ENCODE data around the gene PROM1. TPM values are rescaled to one million over a fixed set of nuclear protein-coding genes. Genes with fewer than 3 reads are reported as not detected.

Gene PROM1
- total RNA-seq, 2 experiments from 2014 or later = not detected

- peaks cover 28% of the 10 kb centered on the region for H3K27me3 Mint-ChIP-seq
These were observed 59.9 kb downstream of the PROM1 start for GRCh38 chr4:16023776-16024408.

DNA sequence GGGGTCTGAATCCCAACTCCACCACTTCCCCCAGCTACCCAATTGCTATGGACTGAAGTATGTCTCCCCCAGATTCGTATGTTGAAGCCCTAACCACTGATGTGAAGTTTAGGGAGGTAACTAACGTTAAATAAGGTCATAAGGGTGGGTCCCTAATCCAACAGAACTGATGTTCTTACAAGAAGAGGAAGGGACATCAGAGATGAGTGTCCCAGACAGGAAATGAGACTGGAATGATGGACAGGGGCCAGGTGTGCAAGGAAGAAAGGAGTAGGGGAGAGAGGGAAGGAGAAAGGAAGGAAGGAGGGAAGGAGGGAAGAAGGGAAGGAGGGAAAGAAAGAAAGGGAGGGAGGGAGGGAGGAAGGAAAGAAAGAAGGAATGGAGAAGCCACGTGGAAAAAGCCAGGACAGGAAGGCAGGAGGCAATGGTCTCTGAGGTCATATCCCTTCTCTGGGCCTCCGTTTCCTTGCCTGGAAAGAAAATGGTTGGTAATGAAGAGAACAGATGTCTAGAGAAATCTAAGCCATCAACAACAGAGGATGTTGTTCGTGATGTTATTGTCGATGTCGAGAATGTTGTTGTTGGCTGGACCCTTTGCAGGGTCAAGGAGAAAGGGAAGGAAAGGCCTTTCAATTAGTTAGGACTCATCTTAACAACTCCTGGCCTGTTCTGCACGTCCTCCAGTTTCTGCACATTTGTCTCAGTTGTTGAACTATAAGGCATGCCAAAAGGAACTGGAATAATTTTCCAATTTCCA is 61.8 kb downstream of the PROM1 start:
- POLR2A ChIA-PET = no interaction called here
- no peaks in the 10 kb centered on the region for H3K36me3 Mint-ChIP-seq
- H3K9me3 Mint-ChIP-seq = no peaks in the 10 kb centered on the region
- DNase-seq = no peak
- no peak for ATAC-seq (ENCODE audit: low read depth)
- no peak overlapping the region for H3K27ac Mint-ChIP-seq
- no peak overlapping the region for H3K4me3 Mint-ChIP-seq
- no peaks in the 10 kb centered on the region for H3K4me1 Mint-ChIP-seq
- peaks cover 29% of the 10 kb centered on the region for H3K27me3 Mint-ChIP-seq

More at GRCh38 chr4:16023776-16024408, 59.9 kb downstream of the PROM1 start:
- Mint-ChIP-seq H3K27ac (no peak overlapping the region), H3K4me3 (no peak overlapping the region), H3K9me3 (no peaks in the 10 kb centered on the region), H3K36me3 (no peaks in the 10 kb centered on the region), H3K4me1 (no peaks in the 10 kb centered on the region)
- POLR2A ChIA-PET = no interaction called here
- ATAC-seq (ENCODE audit: low read depth) (no peak), DNase-seq (no peak)

GRCh38 chr4:16019649-16020048 is 64.2 kb downstream of the PROM1 start:
- Mint-ChIP-seq H3K27ac (no peak overlapping the region), H3K4me1 (no peaks in the 10 kb centered on the region), H3K27me3 (peaks cover 34% of the 10 kb centered on the region), H3K36me3 (no peaks in the 10 kb centered on the region), H3K9me3 (no peaks in the 10 kb centered on the region), H3K4me3 (no peak overlapping the region)
- ATAC-seq (ENCODE audit: low read depth) = no peak
- POLR2A ChIA-PET = no interaction called here
- DNase-seq = no peak

GRCh38 chr4:16018841-16019240 is 65.0 kb downstream of the PROM1 start:
- DNase-seq = no peak
- no peak for ATAC-seq (ENCODE audit: low read depth)
- Mint-ChIP-seq H3K4me3 (no peak overlapping the region), H3K36me3 (no peaks in the 10 kb centered on the region), H3K27ac (no peak overlapping the region), H3K9me3 (no peaks in the 10 kb centered on the region), H3K27me3 (peaks cover 34% of the 10 kb centered on the region), H3K4me1 (no peaks in the 10 kb centered on the region)
- POLR2A ChIA-PET = no interaction called here

- POLR2A ChIA-PET = no interaction called here
- H3K9me3 Mint-ChIP-seq = no peaks in the 10 kb centered on the region
- DNase-seq (no peak), ATAC-seq (ENCODE audit: low read depth) (no peak)
- no peaks in the 10 kb centered on the region for H3K36me3 Mint-ChIP-seq
- no peaks in the 10 kb centered on the region for H3K4me1 Mint-ChIP-seq
- no peak overlapping the region for H3K27ac Mint-ChIP-seq
- H3K4me3 Mint-ChIP-seq = no peak overlapping the region
- H3K27me3 Mint-ChIP-seq = peaks cover 34% of the 10 kb centered on the region
These were observed 65.7 kb downstream of the PROM1 start for GRCh38 chr4:16018061-16018676.

DNA sequence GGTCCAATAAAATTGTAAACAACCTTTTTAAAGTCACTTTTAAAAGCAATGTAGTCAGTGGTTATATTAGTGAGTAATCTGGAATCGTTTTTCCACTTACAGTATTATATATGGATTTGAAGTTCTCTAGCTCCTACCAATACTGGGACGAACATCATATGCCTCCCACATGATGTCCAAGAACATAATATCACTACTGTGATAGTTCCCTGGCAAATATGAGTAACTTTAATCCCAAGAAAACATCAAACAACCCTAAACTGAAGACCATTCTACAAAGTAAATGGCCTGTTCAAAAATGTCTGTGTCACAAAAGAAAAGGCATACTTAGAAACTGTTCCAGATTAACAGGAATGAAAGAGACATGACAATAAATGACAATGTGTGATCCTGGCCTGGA is 67.3 kb downstream of the PROM1 start:
- POLR2A ChIA-PET = no interaction called here
- Mint-ChIP-seq H3K36me3 (no peaks in the 10 kb centered on the region), H3K4me1 (no peaks in the 10 kb centered on the region), H3K9me3 (no peaks in the 10 kb centered on the region), H3K4me3 (no peak overlapping the region), H3K27me3 (peaks cover 34% of the 10 kb centered on the region), H3K27ac (no peak overlapping the region)
- no peak for ATAC-seq (ENCODE audit: low read depth)
- DNase-seq = no peak

- DNase-seq = no peak
- POLR2A ChIA-PET = no interaction called here
These were observed 72.7 kb downstream of the PROM1 start for GRCh38 chr4:16011173-16011572.

GRCh38 chr4:16009153-16009552 is 74.7 kb downstream of the PROM1 start:
- POLR2A ChIA-PET = no interaction called here
- Mint-ChIP-seq H3K4me3 (no peak overlapping the region), H3K9me3 (no peaks in the 10 kb centered on the region), H3K27me3 (peaks cover 12% of the 10 kb centered on the region), H3K4me1 (no peaks in the 10 kb centered on the region), H3K27ac (no peak overlapping the region), H3K36me3 (no peaks in the 10 kb centered on the region)
- ATAC-seq (ENCODE audit: low read depth) (no peak), DNase-seq (no peak)

More at GRCh38 chr4:16011173-16011572, 72.7 kb downstream of the PROM1 start:
- no peak for ATAC-seq (ENCODE audit: low read depth)
- no peak overlapping the region for H3K27ac Mint-ChIP-seq
- H3K9me3 Mint-ChIP-seq = no peaks in the 10 kb centered on the region
- no peaks in the 10 kb centered on the region for H3K4me1 Mint-ChIP-seq
- H3K27me3 Mint-ChIP-seq = peaks cover 10% of the 10 kb centered on the region
- H3K36me3 Mint-ChIP-seq = no peaks in the 10 kb centered on the region
- no peak overlapping the region for H3K4me3 Mint-ChIP-seq

- DNase-seq = no peak
- Mint-ChIP-seq H3K4me3 (no peak overlapping the region), H3K36me3 (no peaks in the 10 kb centered on the region), H3K27ac (no peak overlapping the region), H3K4me1 (no peaks in the 10 kb centered on the region), H3K27me3 (peaks cover 12% of the 10 kb centered on the region), H3K9me3 (no peaks in the 10 kb centered on the region)
- POLR2A ChIA-PET = no interaction called here
- no peak for ATAC-seq (ENCODE audit: low read depth)
These were observed 76.2 kb downstream of the PROM1 start for GRCh38 chr4:16007471-16008095.

DNA sequence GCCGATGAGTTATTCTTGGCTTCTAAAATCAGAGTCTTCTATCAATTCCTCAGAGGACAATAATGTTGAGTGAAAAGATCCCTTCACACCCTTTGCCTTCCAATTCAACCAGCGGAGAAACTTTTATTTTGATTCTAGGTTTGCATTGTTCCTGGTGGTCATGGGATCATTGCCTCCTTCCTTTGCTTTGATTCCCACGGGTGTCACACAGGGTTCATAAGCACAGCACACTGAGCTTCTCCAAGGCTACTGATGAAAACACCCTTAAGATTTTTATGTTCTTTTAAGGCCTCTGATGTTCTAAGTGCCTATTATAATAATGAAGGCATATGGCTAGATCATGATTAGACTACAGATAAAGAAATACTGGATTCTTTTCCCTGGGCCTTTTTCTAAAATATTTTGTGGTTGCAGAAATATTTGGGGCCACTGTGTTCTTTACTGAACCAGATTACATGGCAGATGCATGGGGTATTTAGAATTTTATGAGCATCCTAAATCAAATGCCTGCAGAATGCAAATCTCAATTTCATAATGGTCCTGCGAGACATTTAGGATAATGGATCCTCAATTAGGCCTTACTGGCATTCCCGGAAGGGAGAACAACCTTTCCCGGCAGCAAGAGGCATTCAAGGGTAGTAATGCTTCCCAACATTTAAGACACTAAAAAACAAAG is 76.9 kb downstream of the PROM1 start:
- Mint-ChIP-seq H3K36me3 (no peaks in the 10 kb centered on the region), H3K4me1 (no peaks in the 10 kb centered on the region), H3K27me3 (peaks cover 9% of the 10 kb centered on the region), H3K9me3 (no peaks in the 10 kb centered on the region), H3K27ac (no peak overlapping the region), H3K4me3 (no peak overlapping the region)
- POLR2A ChIA-PET = no interaction called here
- DNase-seq = no peak
- no peak for ATAC-seq (ENCODE audit: low read depth)

DNA sequence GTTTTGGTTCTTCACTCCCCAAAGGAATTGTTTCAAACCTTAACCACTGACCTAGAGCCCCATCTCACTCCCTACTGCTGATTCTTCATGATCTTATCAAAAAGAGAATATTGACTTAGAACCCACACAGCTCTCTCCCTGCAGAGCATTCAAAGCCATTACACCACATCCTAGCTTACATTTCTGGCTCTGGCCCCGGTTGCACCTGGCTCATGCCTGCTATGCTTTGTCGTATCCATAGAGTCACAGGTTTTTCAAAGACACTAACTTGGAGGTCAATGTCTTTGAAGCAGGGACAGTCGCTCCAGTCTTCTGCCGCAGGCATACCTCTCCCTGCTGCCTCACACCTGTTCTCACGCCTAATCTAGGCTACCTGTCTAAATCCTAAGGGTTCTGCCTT is 78.1 kb downstream of the PROM1 start:
- Mint-ChIP-seq H3K27ac (no peak overlapping the region), H3K4me3 (no peak overlapping the region), H3K27me3 (peaks cover 9% of the 10 kb centered on the region), H3K36me3 (no peaks in the 10 kb centered on the region), H3K9me3 (no peaks in the 10 kb centered on the region), H3K4me1 (no peaks in the 10 kb centered on the region)
- no peak for ATAC-seq (ENCODE audit: low read depth)
- POLR2A ChIA-PET = no interaction called here
- DNase-seq = no peak

- Mint-ChIP-seq H3K27me3 (peaks cover 8% of the 10 kb centered on the region), H3K27ac (no peak overlapping the region), H3K9me3 (no peaks in the 10 kb centered on the region), H3K4me3 (no peak overlapping the region), H3K4me1 (no peaks in the 10 kb centered on the region), H3K36me3 (no peaks in the 10 kb centered on the region)
- peak; percentile 48 for DNase-seq
- peak; percentile 90 for ATAC-seq (ENCODE audit: low read depth)
- POLR2A ChIA-PET = interaction anchor here (1.2 kb wide), 1 partner anchor 38 kb away, joined by 4 read pairs; no protein-coding TSS in a partner anchor
These were observed 82.4 kb downstream of the PROM1 start for GRCh38 chr4:16001484-16001858.

GRCh38 chr4:16000708-16001483 is 82.9 kb downstream of the PROM1 start:
- Mint-ChIP-seq H3K4me3 (no peak overlapping the region), H3K36me3 (no peaks in the 10 kb centered on the region), H3K27ac (no peak overlapping the region), H3K9me3 (no peaks in the 10 kb centered on the region), H3K27me3 (peaks cover 8% of the 10 kb centered on the region), H3K4me1 (no peaks in the 10 kb centered on the region)
- DNase-seq (no peak), ATAC-seq (ENCODE audit: low read depth) (peak; percentile 17)
- POLR2A ChIA-PET = no interaction called here

All from activated naive CD8-positive, alpha-beta T cell treated with anti-CD3 and anti-CD28 coated beads, Interleukin-2, amount 10 ng/mL, durations not matched to agents 7 days and 5 days (primary cell).